HG02970 (cell line): Measurements from ENCODE around the gene GPRC5D.

Experiments used
- ATAC-seq: cut with Tn5 transposase; IDR thresholded peaks from one replicate; pipeline ENCODE4 v1.9.1; 2021; ENCODE audit warnings: mild to moderate bottlenecking, moderate library complexity, moderate number of reproducible peaks; ENCODE audit not compliant: unreplicated experiment, low FRiP score

GPRC5D gene

DNA sequence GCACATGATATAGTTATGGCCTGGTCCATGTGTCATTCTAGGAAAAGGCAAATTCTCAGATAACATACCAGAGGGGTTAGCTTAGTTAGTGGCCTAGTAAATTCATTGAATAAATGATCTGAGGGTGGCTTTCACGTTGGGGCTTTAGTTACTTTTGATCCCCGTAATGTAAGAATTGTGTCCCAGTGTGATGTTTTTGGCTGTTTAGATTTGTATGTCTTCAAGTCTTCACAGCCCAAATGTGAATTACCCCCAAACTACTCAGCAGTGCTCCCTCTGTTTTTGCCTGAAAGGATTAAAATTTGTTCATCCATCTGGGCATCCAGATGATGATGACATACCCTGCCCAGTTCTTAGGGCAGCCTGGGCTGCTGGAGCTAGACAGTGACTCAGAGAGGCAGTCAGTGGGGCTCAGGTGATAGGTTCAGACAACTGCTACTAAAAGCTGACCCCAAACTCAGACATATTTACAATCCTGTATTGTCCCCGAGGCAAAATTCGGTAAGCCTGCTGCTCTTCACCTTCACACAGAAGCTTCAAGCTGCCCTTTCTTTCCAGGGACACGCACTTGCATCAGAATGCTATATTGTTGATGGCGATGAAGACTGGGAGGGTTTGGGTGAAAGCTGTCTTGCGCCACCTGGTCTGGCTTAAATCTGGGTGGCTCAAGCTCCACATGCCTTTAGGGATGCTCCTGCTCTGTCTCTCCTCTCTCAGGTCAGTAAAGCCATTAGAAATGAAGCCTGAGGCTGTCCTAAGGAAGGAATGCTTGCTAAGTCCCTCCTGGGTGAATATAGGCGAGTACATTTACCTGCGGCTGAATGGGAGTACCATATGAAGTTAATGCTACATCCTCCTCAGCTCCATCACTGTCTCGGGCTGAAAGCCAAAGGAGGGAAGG is 10.3 kb downstream of the GPRC5D start:
- ATAC-seq, result no peak

DNA sequence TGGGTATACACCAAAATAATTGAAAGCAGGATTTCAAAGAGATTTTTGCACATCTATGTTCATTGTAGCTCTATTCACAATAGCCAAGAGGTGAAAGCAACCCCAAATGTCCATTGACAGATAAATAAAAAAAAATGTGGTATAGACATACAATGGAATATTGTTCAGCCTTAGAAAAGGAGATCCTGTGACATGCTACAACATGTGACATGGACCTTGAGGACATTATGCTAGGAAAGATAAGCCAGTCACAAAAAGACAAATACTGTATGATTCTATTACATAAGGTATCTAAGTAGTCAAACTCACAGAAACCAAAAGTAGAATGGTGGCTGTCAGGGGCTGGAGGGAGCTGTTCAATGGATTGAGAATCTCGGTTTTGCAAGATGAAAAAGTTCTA is 12.1 kb downstream of the GPRC5D start:
- no peak for ATAC-seq

DNA sequence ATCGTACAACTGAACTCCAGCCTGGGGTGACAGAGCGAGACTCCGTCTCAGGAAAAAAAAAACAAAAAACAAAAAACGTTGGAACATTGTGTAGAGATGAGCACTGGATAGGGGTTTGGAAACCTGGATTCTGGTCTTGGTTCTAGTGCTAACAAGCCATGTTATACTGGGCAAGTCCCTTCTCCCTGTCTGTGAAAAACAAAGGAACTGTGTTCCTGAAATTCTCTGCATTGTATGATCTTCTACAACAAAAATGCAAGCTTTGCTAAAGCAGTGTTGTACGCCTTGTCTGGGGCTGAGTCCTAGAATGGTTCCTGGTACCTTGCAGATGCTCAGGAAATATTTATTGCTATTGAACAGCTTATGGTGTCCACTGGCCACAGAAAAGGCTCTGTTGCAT is 13.4 kb downstream of the GPRC5D start:
- no peak for ATAC-seq

DNA sequence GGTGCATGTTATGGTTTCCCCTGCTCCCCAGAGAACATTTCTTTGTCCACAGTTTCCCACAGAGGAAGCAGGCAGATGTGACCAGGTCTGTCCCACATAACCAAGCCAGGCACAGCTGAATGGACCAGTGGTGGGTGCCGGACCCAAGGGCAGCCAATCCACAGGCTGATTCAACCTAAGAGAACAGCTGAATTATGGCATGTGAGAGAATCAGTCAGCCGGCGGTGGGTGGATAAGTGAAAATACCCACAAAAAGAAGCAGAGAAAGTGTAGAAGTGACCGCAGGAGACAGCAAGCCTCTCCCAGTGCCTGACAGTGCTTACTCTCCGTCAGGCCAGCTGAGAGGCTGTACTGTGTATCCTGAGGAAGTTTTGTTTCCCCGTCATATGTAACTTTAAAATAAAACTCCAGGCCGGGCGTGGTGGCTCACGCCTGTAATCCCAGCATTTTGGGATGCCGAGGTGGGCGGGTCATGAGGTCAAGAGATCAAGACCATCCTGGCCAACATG is 14.9 kb downstream of the GPRC5D start:
- ATAC-seq, result no peak

DNA sequence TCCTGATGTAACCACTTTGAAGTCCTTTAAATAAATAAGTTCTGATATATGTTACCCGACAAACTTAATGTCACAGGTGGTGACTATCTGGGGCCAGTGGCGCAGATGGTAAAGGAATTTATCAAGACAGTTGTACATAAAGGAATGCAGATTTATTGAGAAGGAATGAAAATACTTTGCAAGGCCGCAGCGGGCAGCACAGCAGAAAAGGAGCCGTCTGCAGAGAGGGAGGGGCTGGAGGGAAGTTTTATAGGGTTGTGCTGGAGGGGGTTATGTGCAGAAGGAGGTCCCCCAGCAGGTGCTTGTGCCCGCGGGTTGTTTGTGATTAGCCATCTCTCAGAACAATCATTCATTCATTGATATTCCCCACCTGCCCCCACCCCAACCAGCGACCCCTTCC is 17.4 kb downstream of the GPRC5D start:
- ATAC-seq, result no peak

DNA sequence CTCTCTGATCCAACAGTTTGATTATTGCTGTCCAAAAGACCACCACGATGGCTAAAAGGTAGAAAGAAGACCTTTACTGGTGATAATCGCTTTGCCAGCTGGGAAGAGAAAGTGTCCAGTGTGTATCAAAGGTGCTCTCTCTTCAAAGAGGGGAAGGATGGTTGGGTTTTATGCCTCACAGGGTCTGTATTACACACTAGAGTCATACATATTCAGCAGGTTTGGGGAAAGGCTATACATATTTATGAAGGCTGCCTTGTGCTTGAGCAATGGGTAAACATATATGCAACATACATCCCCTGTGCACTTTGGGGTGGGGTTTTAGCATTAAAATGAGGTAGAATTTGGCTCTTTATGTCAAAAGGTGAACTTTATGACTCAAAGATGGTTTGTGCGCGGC is 18.2 kb downstream of the GPRC5D start:
- no peak for ATAC-seq

DNA sequence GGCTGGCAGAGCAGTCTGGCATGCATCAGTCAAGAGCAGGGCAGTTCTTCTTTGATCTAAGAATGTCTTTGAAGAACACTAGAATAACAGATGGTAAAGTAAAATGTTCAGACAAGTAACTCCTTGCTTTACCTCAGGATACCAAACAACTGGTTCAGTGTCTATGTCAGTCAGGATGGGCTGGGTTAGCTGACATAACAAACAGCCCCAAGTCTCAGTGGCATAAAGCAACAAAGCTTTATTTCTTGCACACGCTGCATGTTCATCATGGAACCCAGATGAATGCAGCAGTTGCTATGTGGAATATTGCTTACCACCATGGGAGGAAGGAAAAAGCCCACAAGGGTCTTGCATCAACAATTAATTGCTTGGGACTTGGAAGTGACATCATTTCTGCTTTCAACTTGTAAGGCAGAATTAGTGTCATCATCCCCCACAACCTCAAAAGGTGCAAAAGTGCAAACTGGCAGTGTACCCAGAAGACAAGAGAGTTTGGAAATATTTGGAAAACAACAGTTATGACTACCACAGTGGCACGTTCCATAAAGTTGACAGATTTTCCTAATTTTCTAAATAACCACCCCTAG is 21.2 kb downstream of the GPRC5D start:
- no peak for ATAC-seq

DNA sequence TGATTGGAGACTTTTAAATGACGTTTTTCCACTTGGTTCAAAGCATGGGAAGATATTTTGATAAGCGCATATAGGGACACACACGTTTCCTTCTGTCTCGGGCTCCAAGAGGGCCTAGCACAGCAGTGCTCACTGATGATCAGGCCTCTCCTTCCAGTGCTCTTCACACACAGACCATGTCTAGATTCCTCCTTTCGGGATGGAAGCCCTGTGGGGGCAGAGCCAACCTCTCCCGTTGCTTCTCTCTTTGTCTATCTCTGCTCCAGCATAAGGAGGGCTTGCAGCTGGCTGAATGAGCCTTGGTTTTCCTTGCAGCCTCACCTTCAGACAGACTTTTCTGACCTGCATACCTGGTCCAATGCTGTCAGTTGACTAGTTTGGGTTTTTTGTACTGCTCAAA is 22.3 kb downstream of the GPRC5D start:
- ATAC-seq, result no peak

DNA sequence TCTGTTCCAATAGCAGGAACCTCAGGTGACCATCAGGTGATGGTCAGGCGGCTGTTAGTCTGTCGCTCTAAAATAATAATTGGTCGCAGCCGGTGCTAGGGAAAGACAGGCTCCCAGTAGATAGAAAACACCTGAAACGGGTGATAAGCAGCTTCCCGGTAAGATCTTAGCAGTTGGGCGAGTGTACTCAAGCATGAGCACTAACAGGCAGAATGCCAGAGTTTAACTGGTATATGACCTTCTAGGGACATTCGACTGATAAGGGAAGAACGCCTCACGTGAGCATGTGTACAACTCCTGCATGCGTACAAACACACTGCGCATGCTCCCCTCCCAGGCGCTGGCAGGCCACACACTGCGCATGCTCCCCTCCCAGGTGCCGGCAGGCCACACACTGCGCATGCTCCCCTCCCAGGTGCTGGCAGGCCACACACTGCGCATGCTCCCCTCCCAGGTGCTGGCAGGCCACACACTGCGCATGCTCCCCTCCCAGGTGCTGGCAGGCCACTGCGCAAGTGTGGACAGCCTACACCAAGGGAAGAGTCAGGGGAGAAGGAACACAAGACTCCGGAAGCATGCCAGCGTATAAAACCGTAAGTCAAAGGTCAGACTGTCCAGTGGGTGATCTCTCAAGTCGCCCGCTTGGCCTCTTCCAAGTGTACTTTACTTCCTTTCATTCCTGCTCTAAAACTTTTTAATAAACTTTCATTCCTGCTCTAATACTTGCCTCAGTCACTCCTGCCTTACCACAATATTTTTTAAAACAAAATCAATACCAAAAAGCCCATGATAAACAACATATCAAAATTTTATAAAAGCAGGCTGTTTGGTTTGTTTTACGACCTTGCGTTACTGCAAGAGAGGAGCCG is 24.5 kb downstream of the GPRC5D start:
- ATAC-seq, result no peak

DNA sequence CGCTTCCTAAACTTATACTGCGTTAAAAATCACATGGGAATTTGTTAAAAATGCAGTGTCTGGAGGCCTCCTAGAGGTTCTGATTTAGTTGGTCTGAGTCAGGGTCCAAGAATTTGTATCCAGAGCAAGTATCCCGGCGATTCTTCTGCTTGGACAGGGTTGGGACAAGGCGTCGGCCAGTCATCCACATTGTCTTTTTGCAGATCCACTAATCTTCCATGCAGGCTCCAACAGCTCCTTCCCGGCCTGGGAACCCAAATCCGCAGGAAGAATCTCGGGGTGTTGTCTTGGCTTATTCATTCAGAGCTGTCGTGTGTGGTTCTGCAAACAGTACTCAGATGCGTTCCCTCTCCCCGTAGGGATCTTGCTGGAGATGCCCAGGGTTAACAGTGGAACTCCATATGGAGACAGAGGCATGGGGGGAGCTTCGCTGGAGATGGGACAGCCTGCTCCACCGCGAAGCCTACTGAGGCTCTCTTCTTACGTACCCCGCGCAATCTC is 25.3 kb downstream of the GPRC5D start:
- no peak for ATAC-seq

DNA sequence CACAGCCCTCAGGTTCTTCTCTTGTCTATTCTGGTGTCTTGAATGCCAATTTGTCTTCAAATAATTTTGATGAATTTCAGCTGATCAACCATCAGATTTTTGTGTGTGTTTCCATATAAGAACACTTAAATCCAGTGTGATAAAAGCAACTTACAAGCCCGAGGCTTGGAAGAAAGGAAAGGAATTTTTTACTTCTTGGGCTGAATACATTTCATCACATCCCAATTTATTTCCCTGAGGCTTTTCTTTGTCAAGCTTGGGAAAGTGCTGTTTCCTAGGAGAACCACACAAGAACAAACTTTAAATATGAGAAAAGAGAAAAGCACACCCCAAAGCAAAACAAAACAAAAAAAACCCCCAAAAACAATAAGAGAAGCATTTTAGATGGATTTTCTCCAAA is 26.6 kb downstream of the GPRC5D start:
- ATAC-seq, result no peak

DNA sequence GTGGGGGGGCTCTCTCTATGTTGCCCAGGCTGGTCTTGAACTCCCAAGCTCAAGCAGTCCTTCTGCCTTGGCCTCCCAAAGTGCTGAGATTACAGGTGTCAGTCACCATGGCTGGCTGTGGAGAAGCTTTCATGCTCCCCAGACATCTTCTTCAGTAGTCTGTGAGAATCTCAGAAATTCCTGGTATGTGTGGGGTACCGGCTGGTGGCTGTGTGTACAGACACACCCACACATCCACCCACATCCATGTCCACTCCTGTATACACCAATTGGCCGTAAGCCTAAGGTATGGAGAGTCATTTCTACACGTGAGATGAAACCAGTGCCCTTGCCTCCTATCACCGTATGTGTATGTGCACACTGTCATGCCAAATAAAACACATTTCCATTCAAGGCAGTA is 27.8 kb downstream of the GPRC5D start:
- ATAC-seq, result no peak

DNA sequence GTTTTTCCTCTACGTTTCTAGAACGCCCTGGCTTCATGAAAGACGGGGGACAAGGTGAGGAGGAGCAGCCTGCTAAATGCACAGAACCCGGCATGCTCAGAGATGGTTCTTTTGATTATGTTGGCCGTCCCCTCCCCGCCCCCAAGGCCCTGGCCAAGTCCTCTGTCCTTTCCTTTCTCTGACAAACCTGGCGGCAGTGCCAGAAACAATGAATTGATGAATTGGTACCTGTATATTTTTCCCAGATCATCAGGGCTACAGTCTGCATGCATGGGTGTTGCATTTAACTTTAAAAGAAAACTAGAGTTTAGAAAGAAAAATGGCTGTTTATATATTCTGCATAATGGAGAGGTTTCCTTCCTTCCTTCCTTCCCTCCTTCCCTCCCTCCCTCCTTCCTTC is 29.0 kb downstream of the GPRC5D start:
- no peak for ATAC-seq

DNA sequence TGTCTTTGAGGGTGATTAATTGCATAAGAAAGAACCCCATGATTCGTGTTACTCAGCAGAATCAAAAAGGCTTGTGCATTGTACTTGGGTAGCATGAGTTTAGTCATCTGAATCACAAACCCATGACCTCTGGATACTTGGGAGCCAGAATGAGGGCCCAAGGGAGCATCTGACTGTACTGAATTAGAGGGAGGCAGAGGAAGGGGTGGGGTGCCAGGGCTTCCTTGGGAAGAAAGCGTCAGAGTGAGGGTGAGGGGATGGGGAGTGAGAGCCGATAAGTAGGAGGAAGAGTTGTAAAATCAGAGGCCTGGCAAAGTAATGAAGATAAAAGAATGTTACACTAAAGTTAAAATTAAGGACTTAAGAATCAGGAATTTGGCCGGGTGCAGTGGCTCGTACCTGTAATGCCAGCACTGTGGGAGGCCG is 29.8 kb downstream of the GPRC5D start:
- ATAC-seq, result no peak

DNA sequence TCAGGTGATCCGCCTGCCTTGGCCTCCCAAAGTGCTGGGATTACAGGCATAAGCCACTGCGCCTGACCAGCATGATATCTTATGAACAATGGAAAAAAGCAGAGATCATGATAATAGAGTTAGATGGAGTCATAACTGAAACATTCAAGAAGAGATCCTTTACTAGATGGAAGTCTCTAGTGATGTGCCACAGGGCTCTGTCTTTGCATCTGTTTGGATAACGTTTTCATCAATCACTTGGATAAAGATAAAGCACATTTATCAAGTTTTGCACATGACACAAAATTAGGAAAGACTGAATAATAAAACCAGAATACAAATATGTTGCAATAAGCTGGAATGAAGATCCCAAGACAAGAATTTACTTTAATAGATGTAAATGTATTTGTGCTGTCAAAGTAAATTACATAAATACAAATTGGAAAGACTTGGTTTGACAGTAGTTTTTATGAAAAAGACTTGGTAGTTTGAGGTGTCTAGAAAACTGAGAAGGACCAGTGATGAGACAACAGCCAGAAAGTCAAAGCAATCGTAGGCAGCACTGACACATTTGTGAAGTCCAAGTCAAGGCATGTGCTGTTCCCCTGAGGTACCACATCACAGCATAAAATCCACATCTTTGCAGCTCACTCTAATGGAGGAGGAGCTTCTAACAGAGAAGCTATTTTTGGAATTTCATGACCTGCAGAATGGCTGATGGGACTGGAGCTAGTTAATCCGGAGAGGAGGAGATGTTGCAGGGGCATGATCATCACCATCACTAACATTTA is 32.1 kb downstream of the GPRC5D start:
- ATAC-seq, result no peak

DNA sequence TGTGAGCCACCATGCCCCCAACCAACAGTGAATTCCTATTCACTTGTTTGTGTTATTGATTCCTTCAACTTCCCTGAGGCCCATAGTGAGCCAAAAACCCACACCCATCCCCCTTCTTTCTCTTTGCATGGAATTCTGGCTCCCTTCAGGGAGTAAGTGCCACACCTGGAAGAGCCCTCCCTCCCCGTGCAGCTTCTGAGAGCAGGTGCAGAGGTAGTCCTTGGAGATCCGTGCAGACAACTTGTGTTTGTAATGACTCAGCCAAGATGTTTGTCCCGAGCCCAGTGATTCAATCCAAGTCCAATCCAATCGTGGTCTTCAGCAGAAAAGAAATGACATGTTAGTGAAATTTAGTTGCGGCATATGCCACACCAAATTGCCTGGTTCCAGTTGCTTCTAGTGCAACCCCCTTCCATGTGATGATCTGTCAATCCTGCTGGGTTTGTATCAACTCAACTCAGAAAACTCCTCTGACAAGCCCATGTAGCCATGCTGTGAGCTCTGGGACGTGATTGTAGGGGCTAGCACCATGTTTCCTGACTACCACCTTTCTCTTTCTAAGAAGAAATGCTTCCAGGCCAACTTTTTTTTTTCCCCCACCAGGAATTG is 33.1 kb downstream of the GPRC5D start:
- no peak for ATAC-seq

DNA sequence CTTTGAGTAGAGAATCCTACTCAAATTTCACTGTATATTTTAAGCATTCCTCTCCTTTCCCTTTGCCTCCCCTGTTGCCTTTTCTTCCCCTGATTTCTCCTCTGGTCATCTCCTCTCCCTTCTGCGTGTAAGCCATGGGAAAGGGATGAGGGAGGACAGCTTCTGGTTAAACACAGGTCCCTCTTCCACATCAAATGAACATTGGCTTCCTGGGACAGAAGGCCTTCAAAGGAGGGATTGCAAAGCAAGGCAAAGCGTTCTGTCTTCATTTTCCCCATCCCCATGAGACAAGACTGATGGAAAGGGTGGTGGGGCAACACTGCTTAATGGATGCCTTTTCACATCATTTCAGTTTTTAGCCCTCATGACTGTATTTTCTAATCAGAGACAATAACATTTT is 34.5 kb downstream of the GPRC5D start:
- no peak for ATAC-seq

DNA sequence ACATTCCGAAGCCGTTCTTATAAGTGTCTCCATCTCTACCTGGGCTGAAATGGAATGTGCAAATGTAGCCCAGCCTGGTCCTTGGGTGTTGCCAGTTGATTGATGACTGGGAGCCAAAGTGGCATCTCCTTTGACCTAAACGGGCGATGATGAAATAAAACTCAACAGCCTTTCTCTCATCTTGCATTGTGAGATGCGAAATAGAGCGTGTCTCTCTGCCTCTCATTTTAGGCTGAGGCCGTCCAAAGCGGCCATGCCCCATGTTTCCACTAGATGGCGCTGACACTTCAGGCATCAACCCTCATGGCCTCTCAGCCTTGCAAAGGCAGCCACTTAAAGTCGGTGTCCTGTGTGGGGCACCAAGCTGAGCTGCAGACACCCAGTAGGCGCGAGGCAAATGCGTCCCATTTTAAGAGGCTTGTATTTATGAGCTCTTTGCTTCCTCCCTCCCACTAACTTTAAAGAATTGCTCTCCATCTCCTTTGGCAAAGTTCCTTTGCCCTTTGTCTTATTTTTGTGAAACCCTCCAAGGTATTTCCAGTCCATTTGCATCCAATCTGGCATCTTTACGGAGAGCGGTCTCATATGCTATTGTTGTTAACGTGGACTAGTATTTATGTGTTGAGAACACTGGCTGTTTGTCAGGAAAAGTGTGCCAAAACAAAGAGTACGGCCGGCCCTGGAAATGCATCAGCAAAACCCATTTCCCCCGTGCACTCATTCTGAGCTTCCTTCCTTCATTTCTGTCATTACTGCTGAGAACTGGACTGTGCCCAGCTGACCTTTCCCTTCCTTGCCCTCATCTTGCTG is 35.6 kb downstream of the GPRC5D start:
- peak; percentile 91 for ATAC-seq

DNA sequence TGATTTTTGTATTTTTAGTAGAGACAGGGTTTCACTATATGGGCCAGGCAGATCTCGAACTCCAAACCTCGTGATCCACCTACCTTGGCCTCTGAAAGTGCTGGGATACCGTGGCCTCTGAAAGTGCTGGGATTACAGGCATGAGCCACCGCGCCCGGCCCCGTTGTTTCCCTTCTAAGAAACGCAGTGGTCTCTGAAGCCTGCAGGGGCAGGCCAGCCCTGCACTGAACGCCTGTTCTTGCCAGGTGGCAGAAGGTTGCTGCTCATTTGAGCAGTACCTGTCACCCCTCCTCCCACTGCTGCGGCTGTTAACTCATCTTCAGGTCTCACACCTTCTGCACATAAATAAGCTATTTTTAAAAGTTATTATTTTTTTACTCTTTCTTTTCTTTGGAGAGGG is 36.3 kb downstream of the GPRC5D start:
- ATAC-seq, result no peak
